GM10248 (cell line): Measurements from ENCODE around the gene COPZ1.

Experiments
- CTCF ChIA-PET: fragments of 300-600 bp; sonication (Branson Sonifier 250); formaldehyde crosslinking; extraction: SDS; loops from one replicate; lab custom pipeline; 2021; ENCODE audit warnings: antibody characterized with exemption; lab: Yijun Ruan, JAX
- POLR2A ChIA-PET: fragments of 350-650 bp; sonication (Branson Sonifier 250); formaldehyde crosslinking; extraction: SDS; loops from one replicate; lab custom pipeline; 2020; ENCODE audit warnings: antibody characterized with exemption; lab: Yijun Ruan, JAX
- DNase-seq: peaks from one replicate; pipeline ENCODE4 v3.0.0; 2012; ENCODE audit errors: extremely low spot score
- CTCF ChIP-seq: IDR thresholded peaks from 2 replicates; pipeline ENCODE4 v1.5.1; 2012; ENCODE audit warnings: mild to moderate bottlenecking, low read depth; ENCODE audit errors: extremely low read depth, missing control alignments, control extremely low read depth

The COPZ1 gene

GRCh38 chr12:54300732-54301427, 24.1 kb upstream of the COPZ1 start, which contains the start of gene NFE2:
Gene NFE2 (minus strand): TSS chr12:54301015. CDS start chr12:54295248, 5,767 bp downstream.
- ChIA-PET POLR2A (interaction anchor here (0.6 to 1.2 kb wide), 2 partner anchors 9 to 81 kb away, joined by 3 to 6 read pairs; no protein-coding TSS in a partner anchor), CTCF (interaction anchor here (1.4 to 4.0 kb wide), 5 partner anchors 8 to 79 kb away, joined by 3 to 20 read pairs (median 8); partner anchors contain the start of gene COPZ1)
- no peak for DNase-seq
- no peak for TF ChIP-seq CTCF

- ChIA-PET CTCF (interaction anchor here (1.4 to 4.0 kb wide), 4 partner anchors 9 to 78 kb away, joined by 3 to 20 read pairs (median 10); partner anchors contain the start of gene COPZ1), POLR2A (interaction anchor here (1.2 kb wide), 1 partner anchor 10 kb away, joined by 6 read pairs; no protein-coding TSS in a partner anchor)
- no peak for DNase-seq
These were observed 23.4 kb upstream of the COPZ1 start for GRCh38 chr12:54301428-54302048.

GRCh38 chr12:54303640-54304039, 21.3 kb upstream of the COPZ1 start:
- CTCF ChIA-PET, result no interaction called here
- POLR2A ChIA-PET, result no interaction called here
- no peak for DNase-seq
- TF ChIP-seq CTCF, result no peak

More at GRCh38 chr12:54301428-54302048, 23.4 kb upstream of the COPZ1 start:
- no peak for TF ChIP-seq CTCF

GRCh38 chr12:54304187-54304810, 20.6 kb upstream of the COPZ1 start:
- CTCF ChIA-PET, result no interaction called here
- TF ChIP-seq CTCF, result no peak
- POLR2A ChIA-PET, result no interaction called here
- no peak for DNase-seq

- TF ChIP-seq CTCF, result no peak
- no peak for DNase-seq
- ChIA-PET POLR2A (interaction anchor here (0.5 kb wide), 1 partner anchor 20 kb away, joined by 3 read pairs; no protein-coding TSS in a partner anchor), CTCF (interaction anchor here (1.2 to 11.1 kb wide), 7 partner anchors 11 to 92 kb away, joined by 3 to 59 read pairs (median 5); partner anchors contain the start of gene COPZ1)
These were observed 17.8 kb upstream of the COPZ1 start for GRCh38 chr12:54306925-54307741.
